Globus pallidus (tissue), 1 donor: ENCODE results near the gene ZBTB8OS.

ENCODE experiments used
- DNase-seq: peaks from one replicate; pipeline ENCODE4 v3.0.0-alpha.2; 2015; ENCODE audit warnings: low spot score

ZBTB8OS gene

DNA sequence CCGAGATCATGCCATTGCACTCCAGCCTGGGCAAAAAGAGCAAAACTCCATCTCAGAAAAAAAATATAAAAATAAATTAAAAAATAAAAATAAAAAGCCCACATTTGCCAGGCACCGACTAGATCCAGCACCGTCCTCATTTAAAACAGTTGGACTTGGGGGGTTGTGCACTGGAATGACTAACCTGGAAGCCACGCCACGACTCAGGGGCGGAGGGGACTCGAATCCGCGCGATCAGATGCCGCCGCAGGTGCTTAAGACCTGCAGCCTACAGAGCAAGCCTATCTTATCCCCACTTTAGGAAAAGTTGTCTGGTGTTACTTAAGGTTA is 38.5 kb downstream of the ZBTB8OS start:
- no peak for DNase-seq

DNA sequence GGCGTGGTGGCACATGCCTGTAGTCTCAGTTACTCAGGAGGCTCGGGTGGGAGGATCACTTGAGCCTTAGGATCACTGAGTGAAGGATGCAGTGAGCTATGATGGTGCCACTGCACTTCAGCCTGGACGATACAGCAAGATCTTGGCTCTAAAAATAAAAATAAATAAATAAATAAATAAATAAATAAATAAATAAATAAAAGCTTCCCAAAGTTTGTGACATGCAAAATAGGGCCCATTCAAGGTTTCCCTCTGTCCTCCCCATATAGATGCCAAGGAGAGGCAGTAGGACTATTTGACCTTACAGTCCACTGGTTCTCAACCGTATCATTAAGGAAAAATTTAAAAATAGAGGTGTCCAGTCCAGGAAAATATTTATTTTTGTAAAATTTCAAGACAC is 41.2 kb downstream of the ZBTB8OS start:
- DNase-seq, result no peak

DNA sequence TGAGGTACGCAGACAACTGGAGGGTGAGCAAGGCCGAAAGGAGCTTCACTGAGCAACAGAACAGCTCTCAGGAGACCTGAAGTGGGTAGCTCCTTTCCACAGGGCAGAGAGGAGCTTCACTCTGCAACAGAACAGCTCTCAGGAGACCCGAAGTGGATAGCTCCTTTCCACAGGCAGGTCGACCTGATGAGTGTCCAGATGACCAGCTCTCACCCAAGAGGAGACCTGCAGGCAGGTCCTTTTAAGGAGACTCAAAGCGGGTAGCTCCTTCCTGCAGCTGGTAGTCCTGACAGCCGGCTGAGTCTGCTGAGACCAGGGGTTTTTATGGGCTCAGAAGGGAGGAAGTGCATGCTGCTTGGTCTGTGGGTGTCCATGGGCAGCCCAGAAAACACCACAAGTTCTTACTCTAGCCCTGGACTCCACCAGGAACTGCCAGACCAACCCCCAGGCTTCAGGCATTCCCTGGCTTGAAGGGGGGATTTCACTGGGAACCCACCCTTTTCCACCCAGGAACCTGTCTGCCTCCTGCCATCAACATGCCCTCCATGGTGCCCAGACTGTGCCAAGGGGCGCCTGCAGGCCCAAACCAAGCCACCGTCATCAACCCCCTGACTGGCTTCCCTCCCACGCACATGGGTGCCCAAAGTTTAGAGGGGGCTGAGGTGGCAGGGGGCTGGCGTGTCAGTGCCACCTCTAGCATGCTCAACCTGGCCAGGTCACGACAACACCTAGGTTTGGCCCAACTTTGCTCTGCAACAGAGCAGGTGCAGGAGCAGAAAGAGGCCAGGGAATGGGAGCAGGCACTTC is 43.6 kb downstream of the ZBTB8OS start:
- no peak for DNase-seq

DNA sequence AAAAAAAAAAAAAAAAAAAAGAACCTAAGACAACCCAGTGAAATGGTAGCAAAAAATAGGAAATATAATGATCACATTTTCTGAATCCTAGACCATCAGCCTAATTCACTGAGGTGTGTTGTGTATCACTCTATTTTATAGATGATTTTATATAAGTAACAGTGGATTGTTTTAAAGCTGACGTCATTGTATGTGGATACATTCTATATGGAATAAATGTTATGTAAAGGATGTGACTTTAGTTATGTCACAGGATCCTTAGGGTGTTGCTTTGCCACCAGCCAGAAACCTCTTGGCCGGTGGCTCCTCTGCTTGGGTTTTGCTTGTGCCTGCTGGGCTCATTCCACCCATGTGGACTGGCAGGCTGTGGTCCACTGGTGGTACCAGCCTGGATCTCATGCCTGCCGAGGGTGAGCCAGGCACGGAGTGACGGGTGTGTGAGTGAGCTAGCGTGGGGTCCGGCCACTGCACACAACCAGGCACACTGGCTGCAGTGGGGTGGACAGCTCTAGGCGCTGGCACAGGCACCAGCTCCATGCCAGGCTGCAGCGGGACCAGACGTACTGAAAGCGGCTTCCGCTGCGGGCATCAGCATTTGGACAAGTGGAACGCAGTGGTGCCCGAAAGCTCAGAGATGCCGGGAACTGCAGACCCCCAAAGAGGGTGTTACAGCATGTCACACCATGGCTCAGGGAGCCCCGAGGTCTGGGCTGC is 44.5 kb downstream of the ZBTB8OS start:
- no peak for DNase-seq

DNA sequence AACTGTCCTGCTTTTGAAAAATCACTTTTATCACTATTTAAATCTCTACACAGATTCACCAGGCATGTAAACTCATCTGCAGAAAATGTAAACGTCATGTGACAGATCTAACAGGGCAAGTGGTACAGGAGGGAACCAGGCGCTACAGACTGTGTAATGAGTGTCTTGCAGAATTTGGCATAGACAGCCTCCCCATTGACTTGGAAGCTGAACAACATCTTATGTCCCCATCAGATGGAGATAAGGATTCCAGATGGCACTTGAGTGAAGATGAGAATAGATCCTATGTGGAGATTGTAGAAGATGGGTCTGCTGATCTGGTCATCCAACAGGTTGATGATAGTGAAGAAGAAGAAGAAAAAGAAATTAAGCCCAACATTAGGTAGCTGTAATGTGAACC is 50.3 kb downstream of the ZBTB8OS start:
- DNase-seq, result no peak

DNA sequence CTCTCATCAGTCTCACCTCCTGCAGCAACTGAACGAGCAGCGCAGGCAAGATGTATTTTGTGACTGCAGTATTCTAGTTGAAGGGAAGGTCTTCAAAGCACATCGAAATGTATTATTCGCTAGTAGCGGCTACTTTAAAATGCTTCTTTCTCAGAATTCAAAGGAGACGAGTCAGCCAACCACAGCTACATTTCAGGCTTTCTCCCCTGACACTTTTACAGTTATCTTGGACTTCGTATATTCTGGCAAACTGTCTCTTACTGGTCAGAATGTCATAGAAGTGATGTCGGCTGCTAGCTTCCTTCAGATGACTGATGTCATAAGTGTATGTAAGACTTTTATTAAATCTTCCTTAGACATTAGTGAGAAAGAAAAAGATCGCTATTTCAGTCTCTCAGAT is 57.4 kb downstream of the ZBTB8OS start:
- DNase-seq, result no peak

DNA sequence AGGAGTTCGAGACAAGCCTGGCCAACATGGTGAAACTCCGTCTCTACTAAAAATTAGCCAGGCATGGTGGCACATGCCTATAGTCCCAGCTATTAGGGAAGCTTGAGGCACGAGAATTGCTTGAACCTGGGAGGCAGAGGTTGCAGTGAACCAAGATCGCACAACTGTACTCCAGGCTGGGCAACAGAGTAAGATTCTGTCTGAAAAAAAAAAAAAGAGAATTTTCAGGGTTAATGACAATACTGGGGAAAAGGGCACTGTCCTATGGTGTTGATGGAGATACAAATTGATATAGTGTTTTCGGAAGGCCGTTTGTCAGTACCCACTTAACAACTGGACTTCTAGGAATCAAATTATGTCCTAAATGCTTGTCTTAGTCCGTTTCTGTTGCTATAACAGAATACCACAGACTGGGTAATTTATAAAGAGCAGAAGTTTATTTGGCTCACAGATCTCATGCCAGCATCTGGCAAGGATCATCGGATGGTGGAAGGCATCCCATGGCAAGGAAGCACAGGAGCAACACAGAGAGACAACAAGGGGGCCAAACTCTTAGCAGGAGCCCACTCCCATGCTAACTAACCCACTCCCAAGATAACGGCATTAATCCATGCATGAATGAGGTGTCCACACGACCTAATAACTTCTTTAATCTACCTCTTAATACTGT is 69.9 kb downstream of the ZBTB8OS start:
- DNase-seq, result no peak
